Adrenal gland (tissue), 12 donors: ENCODE results near the gene PHC2. TPM values are rescaled to one million over a fixed set of nuclear protein-coding genes. Genes with fewer than 3 reads are reported as not detected.

Experiments used
- DNase-seq, 7 donors: peaks; one replicate each; pipeline ENCODE4 v3.0.0-alpha.2; 2019 to 2020
- H3K27ac ChIP-seq, 5 donors: fragments of 200-600 bp; sonication (generic) in 4 of 5; 1 replicate in 3 of 5; 2 replicates in 2 of 5; pipeline versions ENCODE4 v1.5.1 to v1.8.0; 2016 to 2020; ENCODE audit warnings: mild to moderate bottlenecking in 1 of 5
- H3K27me3 ChIP-seq: fragments of 200-600 bp; 2 replicates; pipeline ENCODE4 v1.8.0; 2021
- H3K36me3 ChIP-seq, 2 donors: fragments of 200-600 bp; replicated peaks in 1 of 2; 1 replicate in 1 of 2; 2 replicates in 1 of 2; pipeline versions ENCODE4 v1.5.1 to v1.8.0; 2018 to 2022
- H3K4me1 ChIP-seq, 2 donors: fragments of 200-600 bp; replicated peaks in 1 of 2; 1 replicate in 1 of 2; 2 replicates in 1 of 2; pipeline versions ENCODE4 v1.5.1 to v1.8.0; 2018 to 2021
- H3K4me3 ChIP-seq, 4 donors: fragments of 200-600 bp; sonication (generic) in 3 of 4; one replicate each; pipeline ENCODE4 v1.5.1; 2016 to 2018
- H3K9me3 ChIP-seq, 3 donors: fragments of 200-600 bp; sonication (generic) in 1 of 3; replicated peaks in 1 of 3; 1 replicate in 2 of 3; 2 replicates in 1 of 3; pipeline versions ENCODE4 v1.5.1 to v1.8.0; 2016 to 2021
- CTCF ChIP-seq, 6 experiments: fragments of 450-650 bp in 4 of 6; fragments of 200-600 bp in 2 of 6; sonication (generic) in 1 of 6; IDR thresholded peaks; 1 replicate in 5 of 6; 2 replicates in 1 of 6; pipeline versions ENCODE4 v1.5.1 to v1.8.0; 2016 to 2021; ENCODE audit warnings: antibody characterized with exemption in 6 of 6, mild to moderate bottlenecking in 2 of 6, moderate library complexity in 1 of 6
- POLR2A ChIP-seq, 2 donors: fragments of 450-650 bp; IDR thresholded peaks; one replicate each; pipeline ENCODE4 v1.6.1; 2017; ENCODE audit warnings: antibody characterized with exemption in 2 of 2, mild to moderate bottlenecking in 2 of 2, moderate library complexity in 1 of 2
- WGBS, 4 donors: extraction: QIAGEN DNeasy Blood & Tissue Kit in 2 of 4; methylation state at CpG; one replicate each; pipeline versions ENCODE4 v1.1.5 to v1.1.7; 2013 to 2017; 5-methylcytosine and 5-hydroxymethylcytosine counted together
- intact Hi-C, 2 donors: fragments of 100-400 bp; cut with DNase I; formaldehyde crosslinking; loops; one replicate each; pipeline versions ENCODE4 v1.14.1 to v1.15.0; 2022 to 2023
- polyA plus RNA-seq, 3 donors: library from polyadenylated mRNA; stranded (reverse); fragments of 200-250 nt in 2 of 3; fragments of 350-450 nt in 1 of 3; fragmentation: Illumina TruSeq in 1 of 3; extraction: RNeasy Lipid Tissue Mini Kit (QIAGEN cat#74804) in 1 of 3; gene quantifications; one replicate each; pipeline ENCODE4 v1.2.3, GENCODE V29; 2013 to 2014
- total RNA-seq, 9 donors: library from RNA; depleted of rRNA in 4 of 9; stranded (reverse); fragments of >200 nt in 4 of 9; fragments of 120-200 nt in 1 of 9; fragmentation: NEBNext Ultra II Directional in 1 of 9; extraction: Animal tissue kit (Norgen Biotek cat#: 25700) in 1 of 9; gene quantifications; one replicate each; pipeline versions ENCODE4 v1.1.0 to v1.2.4, GENCODE V29; 2013 to 2023
- donor health status: healthy with polysubstance abuse.
- donor health status: Bipolar disorder and iron deficiency.
- donor health status: DM: yes; HTN: yes; CAD: no.
- donor health status: DM: no; HTN: no; CAD: no.
- donor health status: DM: no; HTN: no; CAD: no.
- donor health status: DM: yes; HTN: yes; CAD: no.

The PHC2 gene
- total and polyA plus RNA-seq, 12 donors, result 24.9 to 164 (median 112) TPM

GRCh38 chr1:33276573-33277298 lies 154.2 kb downstream of the PHC2 start:
- TF ChIP-seq POLR2A (IDR thresholded peaks at IDR 0.05) (no peak), CTCF (IDR thresholded peaks at IDR 0.05) (no peak)
- Histone ChIP-seq H3K36me3 (peaks cover 0 to 38% of the 10 kb centered on the region in 2 donors), H3K27ac (no peak overlapping the region), H3K27me3 (no peaks in the 10 kb centered on the region), H3K4me3 (no peak overlapping the region), H3K4me1 (no peaks in the 10 kb centered on the region), H3K9me3 (no peaks in the 10 kb centered on the region)
- 84 to 87% (median 85%) methylated on average over 10 to 30 of the region's 30 CpGs for whole genome bisulfite sequencing, 4 donors
- intact Hi-C loops, result loop anchor here in 1 of 2 donors (10.0 kb wide), 1 partner anchor 142 kb away; no protein-coding TSS in a partner anchor
- DNase-seq, result peak in 1 of 7 donors; percentile 12

DNA sequence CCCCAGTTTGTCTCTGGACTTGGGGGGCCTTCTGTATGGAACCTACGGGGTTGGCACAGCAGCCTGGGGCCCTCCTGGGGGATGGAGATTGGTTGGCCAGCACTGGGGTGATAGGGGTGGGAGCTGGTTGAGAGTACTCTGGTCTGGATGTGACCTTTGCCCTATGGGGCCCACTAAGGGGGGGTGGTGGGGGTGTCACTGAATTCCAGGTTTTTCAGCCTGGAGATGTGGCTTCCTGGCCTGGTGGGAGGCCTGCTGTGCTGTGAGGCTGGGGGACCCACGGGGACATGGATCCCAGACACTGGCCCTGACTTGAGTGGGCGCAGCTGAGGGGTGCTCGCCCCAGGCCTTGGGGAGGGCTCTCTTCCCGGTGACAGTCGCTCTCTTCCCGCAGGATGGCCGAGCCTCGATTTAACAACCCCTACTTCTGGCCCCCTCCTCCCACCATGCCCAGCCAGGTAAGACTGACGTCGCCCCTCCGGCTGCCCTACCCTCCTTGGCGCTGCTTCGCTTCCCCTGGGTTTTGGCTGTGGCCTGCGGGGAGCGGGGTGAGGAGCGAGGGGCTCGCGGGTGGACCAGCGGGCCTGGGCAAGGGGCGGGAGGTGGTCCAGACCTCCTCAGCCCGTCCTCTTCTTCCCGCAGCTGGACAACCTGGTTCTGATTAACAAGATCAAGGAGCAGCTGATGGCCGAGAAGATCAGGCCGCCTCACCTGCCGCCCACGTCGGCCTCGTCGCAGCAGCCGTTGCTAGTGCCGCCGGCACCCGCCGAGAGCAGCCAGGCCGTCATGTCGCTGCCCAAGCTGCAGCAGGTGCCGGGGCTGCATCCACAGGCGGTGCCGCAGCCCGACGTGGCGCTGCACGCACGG lies 155.0 kb downstream of the PHC2 start:
- DNase-seq, result peak in 1 of 7 donors; percentile 8
- Histone ChIP-seq H3K4me1 (no peaks in the 10 kb centered on the region), H3K36me3 (peaks cover 0 to 30% of the 10 kb centered on the region in 2 donors), H3K27me3 (no peaks in the 10 kb centered on the region), H3K27ac (peak overlapping the region in 1 of 5 donors; percentile 25), H3K4me3 (no peak overlapping the region), H3K9me3 (no peaks in the 10 kb centered on the region)
- 94 to 96% (median 95%) methylated on average over 23 to 45 of the region's 45 CpGs for WGBS, 4 donors
- TF ChIP-seq CTCF (IDR thresholded peaks at IDR 0.05) (no peak), POLR2A (IDR thresholded peaks at IDR 0.05) (no peak)
- intact Hi-C loops, result loop anchor here in 1 of 2 donors (10.0 kb wide), 1 partner anchor 141 kb away; no protein-coding TSS in a partner anchor

- Histone ChIP-seq H3K36me3 (peaks cover 0 to 23% of the 10 kb centered on the region in 2 donors), H3K27ac (peak overlapping the region in 1 of 5 donors; percentile 25)
- intact Hi-C loops, result loop anchor here in 1 of 2 donors (10.0 kb wide), 1 partner anchor 140 kb away; no protein-coding TSS in a partner anchor
Observed at GRCh38 chr1:33275195-33275594, 155.7 kb downstream of the PHC2 start.

More at GRCh38 chr1:33275195-33275594, 155.7 kb downstream of the PHC2 start:
- H3K27me3 ChIP-seq, result no peaks in the 10 kb centered on the region
- TF ChIP-seq CTCF (IDR thresholded peaks at IDR 0.05) (no peak), POLR2A (IDR thresholded peaks at IDR 0.05) (no peak)
- DNase-seq, result peak in 1 of 7 donors; percentile 6
- H3K4me1 ChIP-seq, result no peaks in the 10 kb centered on the region
- no peak overlapping the region for H3K4me3 ChIP-seq
- 75 to 81% (median 79%) methylated on average over 6 of the region's 6 CpGs for WGBS, 4 donors
- no peaks in the 10 kb centered on the region for H3K9me3 ChIP-seq
